BJ (cell line): Measurements from ENCODE around the gene MAMLD1. TPM values are rescaled to one million over a fixed set of nuclear protein-coding genes. Genes with fewer than 3 reads are reported as not detected.

Experiments used
- CTCF ChIA-PET: fragments of 350-600 bp; formaldehyde crosslinking; extraction: SDS; loops from one replicate; lab custom pipeline; 2021; ENCODE audit warnings: antibody characterized with exemption, inconsistent platforms; lab: Yijun Ruan, JAX
- POLR2A ChIA-PET: fragments of 300-600 bp; sonication (Branson Sonifier 250); formaldehyde crosslinking; extraction: SDS; loops from one replicate; lab custom pipeline; 2021; ENCODE audit warnings: antibody characterized with exemption; lab: Charles Lee
- DNase-seq: peaks from one replicate; pipeline ENCODE4 v3.0.0-alpha.2; 2011; ENCODE audit warnings: low read depth
- H3K27me3 ChIP-seq: 2 replicates; pipeline ENCODE4 v1.6.0; 2011; ENCODE audit warnings: low read length; ENCODE audit not compliant: control insufficient read depth, insufficient read depth
- H3K36me3 ChIP-seq: 2 replicates; pipeline ENCODE4 v1.5.1; 2011; ENCODE audit warnings: low read length; ENCODE audit not compliant: control insufficient read depth, insufficient read depth
- H3K4me3 ChIP-seq: 2 replicates; pipeline ENCODE4 v1.5.1; 2011; ENCODE audit warnings: low read depth, mild to moderate bottlenecking, control low read depth, low read length
- polyA plus RNA-seq: library from polyadenylated mRNA; depleted of rRNA; stranded (reverse); fragments of >200 nt; gene quantifications from 2 replicates; pipeline ENCODE4 v1.2.3, GENCODE V29; 2011
- TF ChIP-seq, protein P1 (sequence below): IDR thresholded peaks from 2 replicates; pipeline ENCODE4 v1.5.1; 2011; ENCODE audit warnings: low read depth, mild to moderate bottlenecking, control low read depth, inconsistent platforms, low read length, moderate library complexity; ENCODE audit not compliant: insufficient read depth

MAMLD1 gene
- polyA plus RNA-seq, 1 experiment: 3.9 TPM

DNA sequence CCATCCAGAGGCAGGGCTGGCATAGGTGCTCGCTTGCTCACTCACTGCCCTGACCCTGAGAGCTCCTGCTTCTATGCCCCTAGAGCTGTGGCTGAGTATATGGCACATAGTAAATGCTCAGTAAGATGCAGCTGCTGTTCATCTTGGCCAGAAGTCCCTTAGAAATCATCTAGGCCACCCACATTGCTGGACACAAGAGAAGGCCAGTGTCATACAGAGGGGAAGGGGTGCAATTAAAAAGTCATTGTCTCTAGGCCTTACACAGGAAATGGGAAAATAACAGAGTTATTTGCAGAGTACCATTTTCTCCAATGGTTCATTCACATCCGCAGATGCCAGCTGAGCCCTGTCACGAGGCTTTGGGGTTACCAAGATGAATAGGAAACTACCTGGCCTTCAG lies 88.8 kb downstream of the MAMLD1 start:
- TF ChIP-seq, protein P1, sequence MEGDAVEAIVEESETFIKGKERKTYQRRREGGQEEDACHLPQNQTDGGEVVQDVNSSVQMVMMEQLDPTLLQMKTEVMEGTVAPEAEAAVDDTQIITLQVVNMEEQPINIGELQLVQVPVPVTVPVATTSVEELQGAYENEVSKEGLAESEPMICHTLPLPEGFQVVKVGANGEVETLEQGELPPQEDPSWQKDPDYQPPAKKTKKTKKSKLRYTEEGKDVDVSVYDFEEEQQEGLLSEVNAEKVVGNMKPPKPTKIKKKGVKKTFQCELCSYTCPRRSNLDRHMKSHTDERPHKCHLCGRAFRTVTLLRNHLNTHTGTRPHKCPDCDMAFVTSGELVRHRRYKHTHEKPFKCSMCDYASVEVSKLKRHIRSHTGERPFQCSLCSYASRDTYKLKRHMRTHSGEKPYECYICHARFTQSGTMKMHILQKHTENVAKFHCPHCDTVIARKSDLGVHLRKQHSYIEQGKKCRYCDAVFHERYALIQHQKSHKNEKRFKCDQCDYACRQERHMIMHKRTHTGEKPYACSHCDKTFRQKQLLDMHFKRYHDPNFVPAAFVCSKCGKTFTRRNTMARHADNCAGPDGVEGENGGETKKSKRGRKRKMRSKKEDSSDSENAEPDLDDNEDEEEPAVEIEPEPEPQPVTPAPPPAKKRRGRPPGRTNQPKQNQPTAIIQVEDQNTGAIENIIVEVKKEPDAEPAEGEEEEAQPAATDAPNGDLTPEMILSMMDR: no peak
- POLR2A ChIA-PET: no interaction called here
- Histone ChIP-seq H3K4me3 (no peak overlapping the region), H3K27me3 (no peaks in the 10 kb centered on the region), H3K36me3 (peaks cover 1% of the 10 kb centered on the region; the same call in 1 of the 2 replicates)
- no peak for DNase-seq
- CTCF ChIA-PET: no interaction called here

DNA sequence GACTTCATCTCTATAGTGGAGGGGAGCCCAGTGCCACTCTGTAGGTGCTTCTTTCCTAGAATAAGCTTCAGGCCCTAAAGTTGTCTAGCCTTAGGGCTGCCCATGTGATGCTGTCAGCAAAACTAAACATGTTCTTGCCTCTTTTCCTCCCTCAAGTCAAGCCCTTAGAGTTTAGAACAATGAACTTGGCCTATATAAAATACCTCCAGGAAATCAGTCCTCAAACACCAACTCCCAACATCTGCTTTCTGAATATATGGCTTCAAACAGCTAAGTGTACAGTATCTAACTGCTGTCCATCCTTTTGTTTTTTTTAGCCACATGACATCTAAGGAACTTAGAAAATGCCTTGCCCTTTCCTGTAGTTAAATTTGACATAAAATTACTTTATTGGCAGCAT lies 91.0 kb downstream of the MAMLD1 start:
- Histone ChIP-seq H3K4me3 (no peak overlapping the region), H3K27me3 (no peaks in the 10 kb centered on the region), H3K36me3 (peaks cover 1% of the 10 kb centered on the region; the same call in 1 of the 2 replicates)
- POLR2A ChIA-PET: interaction anchor here (0.5 kb wide), 1 partner anchor 240 kb away, joined by 4 read pairs; no protein-coding TSS in a partner anchor
- DNase-seq: no peak
- TF ChIP-seq, protein P1: no peak
- CTCF ChIA-PET: no interaction called here

DNA sequence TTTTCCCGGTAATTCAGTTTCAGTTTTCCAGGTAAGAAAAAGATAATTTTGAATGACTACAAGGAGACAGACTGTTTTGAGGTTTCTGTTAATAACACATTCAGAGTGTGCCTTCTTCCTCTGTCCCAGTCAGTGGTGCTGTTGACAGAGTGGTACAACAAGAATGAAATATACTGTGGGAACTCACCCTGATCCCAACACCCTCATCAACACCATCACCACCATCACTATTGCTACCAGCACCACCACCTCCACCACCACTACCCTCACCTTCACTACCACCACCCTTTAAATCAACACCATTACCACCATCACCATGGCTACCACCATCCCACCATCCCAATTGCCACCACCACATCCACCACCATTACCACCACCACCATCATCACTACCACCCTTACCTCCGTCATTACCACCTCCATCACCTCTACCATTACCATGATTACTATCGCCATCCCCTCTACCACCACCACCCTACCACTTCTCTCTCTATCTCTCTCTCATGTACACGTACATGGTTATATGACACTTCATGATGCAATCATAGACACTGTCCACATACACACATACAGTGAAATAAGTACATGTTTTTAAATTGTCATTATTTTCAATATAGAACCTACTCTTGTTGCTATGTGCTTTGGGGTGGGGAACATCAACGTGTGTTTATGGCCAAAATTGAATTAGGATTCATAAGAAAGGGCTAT lies 91.5 kb downstream of the MAMLD1 start:
- no peak for DNase-seq
- Histone ChIP-seq H3K4me3 (no peak overlapping the region), H3K36me3 (peaks cover 1% of the 10 kb centered on the region; the same call in 1 of the 2 replicates), H3K27me3 (no peaks in the 10 kb centered on the region)
- TF ChIP-seq, protein P1: no peak
- CTCF ChIA-PET: no interaction called here
- POLR2A ChIA-PET: no interaction called here

DNA sequence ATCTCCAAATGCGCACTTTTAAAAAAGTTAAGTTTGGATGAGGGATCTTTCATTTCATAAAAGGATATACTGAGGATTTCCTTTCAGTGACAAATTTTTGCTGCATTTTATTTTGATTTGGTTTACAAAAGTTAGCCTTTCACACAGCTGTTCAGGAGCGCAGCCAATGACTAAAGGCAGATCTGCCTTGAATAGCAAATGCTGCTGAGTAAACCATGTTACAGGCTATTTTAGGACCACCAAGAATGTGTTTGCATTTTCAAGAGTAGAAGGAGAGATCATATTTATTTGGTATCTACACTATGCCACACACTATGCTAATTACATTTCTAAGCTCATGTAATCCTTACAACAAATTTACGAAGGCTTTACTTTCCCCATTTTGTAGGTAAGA lies 92.1 kb downstream of the MAMLD1 start:
- H3K4me3 ChIP-seq: no peak overlapping the region
- no peak for DNase-seq
- ChIA-PET POLR2A (no interaction called here), CTCF (interaction anchor here (1.3 kb wide), 1 partner anchor 16 kb away, joined by 3 read pairs; no protein-coding TSS in a partner anchor)
- H3K36me3 ChIP-seq: peaks cover 1% of the 10 kb centered on the region; the same call in 1 of the 2 replicates
- no peaks in the 10 kb centered on the region for H3K27me3 ChIP-seq
- TF ChIP-seq, protein P1: no peak

DNA sequence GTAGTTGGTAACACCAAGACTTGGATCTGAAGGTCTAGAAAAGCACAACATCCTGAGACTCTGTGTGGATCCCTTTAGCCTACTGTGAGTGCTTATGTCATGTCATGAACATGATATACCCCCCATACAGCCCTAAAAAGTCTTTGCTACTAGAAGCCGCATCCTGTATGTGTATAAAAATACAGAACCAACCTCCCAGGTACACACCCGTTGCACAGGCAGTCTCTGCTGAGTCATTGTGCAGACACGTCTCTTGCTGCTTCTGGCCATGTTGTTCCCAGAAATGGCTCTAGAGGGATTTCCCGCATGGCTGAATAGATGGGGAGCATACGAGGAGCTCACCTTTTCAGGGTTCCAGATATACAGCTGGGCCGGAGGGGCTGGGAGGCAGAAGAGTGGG lies 93.3 kb downstream of the MAMLD1 start:
- H3K4me3 ChIP-seq: no peak overlapping the region

More for the DNA sequence above, 93.3 kb downstream of the MAMLD1 start:
- H3K27me3 ChIP-seq: no peaks in the 10 kb centered on the region
- TF ChIP-seq, protein P1: no peak
- no peak for DNase-seq
- ChIA-PET POLR2A (no interaction called here), CTCF (interaction anchor here (0.6 to 1.3 kb wide), 2 partner anchors 14 to 985 kb away, joined by 3 read pairs; no protein-coding TSS in a partner anchor)
- peaks cover 1% of the 10 kb centered on the region; the same call in 1 of the 2 replicates for H3K36me3 ChIP-seq
